ENCODE measurements around the gene TRMT61A.
A peak's percentile ranks its signal among the peaks of the same experiment; 100 is the strongest.

The TRMT61A gene

DNA sequence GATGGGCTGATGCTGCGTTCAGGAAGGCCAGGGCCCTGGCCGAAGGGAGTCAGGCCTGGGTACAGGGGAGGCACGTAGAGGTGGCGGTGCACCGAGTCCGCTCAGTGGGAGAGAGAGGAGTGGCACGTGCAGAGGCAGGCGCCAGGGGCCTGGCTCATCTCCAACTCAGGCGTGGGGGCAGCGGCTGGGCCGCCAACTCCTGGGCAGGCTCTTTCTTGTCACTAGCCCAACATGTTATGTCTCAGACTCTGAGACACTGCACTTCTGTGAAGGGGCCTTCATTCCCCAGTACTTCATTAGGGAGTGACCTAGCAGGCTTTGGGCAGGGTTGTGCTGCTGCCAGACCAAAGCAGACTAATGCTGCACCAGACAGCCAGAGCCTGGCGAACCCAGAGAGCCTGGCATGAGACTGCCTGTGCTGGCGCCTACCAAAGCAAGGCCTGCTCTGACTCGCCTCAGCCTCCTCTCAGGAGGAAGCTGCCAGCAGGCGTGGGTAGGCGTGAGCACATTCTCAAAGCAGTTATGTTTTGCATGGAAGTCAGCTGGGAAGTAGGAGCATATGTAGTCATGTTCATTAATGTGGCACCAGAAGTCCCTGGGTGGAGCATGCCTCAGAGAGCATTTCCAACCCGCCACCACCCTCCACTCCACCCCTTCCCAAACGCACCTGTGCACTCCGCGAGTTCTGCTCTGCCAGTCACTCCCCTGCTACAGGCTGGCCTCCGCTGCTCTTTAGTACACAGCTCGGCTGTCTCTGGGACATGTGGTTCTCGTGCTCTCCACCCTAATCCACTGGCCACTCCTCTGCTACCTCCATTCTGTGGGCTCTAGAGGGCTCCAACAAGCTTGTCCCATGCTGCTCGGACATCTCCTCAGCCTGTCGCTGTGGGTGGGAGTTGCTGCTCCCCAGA, 16.0 kb upstream of the TRMT61A start:
- no peak for DNase-seq (ENCODE audit: low read depth, low spot score)
- Histone ChIP-seq H3K9ac (ENCODE audit: insufficient read length) (no peak overlapping the region), H3K4me3 (no peak overlapping the region), H3K27ac (peak overlapping the region; percentile 46; the same call in 1 of the 2 replicates), H3K36me3 (ENCODE audit: insufficient read depth, low read length) (peaks cover 19% of the 10 kb centered on the region), H3K9me3 (ENCODE audit: low read depth, low read length) (no peaks in the 10 kb centered on the region)
- no peak for TF ChIP-seq FOXP2 (optimal IDR thresholded peaks at IDR 0.05; ENCODE audit: control extremely low read depth, extremely low read length, insufficient read depth)
- no peak for TF ChIP-seq POLR2AphosphoS5 (IDR thresholded peaks at IDR 0.05; ENCODE audit: borderline replicate concordance, low read depth, low read length)
- no peak for TF ChIP-seq EZH2 (IDR thresholded peaks at IDR 0.05)

DNA sequence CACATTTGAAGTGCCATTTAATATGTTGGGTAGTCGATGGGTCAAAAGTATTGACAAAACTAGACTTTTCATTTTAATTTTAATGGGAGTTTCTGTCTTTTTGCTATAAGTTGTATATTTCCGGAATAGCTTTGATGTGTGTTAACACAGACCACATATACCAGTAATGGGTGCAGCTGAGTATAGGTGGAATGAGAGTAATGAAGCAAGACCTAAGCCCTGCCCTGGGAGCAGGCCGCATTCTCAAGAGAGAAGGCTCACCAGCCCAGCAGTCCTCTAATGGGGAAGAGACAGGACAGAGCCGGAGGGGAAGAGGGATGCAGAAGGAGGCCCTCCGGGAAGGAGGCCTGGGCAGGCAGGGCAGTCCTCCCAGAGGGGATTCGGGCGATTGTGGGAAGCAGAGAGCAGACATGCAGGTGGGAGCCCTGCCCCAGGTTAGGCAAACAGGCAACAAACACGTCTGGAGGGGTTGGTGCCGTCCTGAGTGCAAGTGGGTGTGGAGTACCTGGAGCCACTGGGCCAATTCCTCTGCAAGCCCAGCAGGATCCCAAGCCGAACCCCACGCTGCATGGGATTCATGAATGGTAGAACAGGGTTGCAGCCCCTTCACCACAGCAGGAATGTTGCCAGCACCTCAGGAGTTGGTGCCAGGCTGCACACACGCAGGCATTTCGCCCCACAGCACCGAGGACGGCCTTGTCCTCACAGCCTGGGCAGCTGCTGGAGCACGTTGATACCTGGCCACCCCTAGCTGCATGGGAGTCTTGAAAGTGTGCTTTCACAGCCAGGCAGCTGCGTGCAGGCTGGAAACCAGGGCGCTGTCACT, 14.2 kb upstream of the TRMT61A start:
- TF ChIP-seq FOXP2 (optimal IDR thresholded peaks at IDR 0.05; ENCODE audit: control extremely low read depth, extremely low read length, insufficient read depth) (no peak), EZH2 (IDR thresholded peaks at IDR 0.05) (no peak), POLR2AphosphoS5 (IDR thresholded peaks at IDR 0.05; ENCODE audit: borderline replicate concordance, low read depth, low read length) (no peak; the same call in 1 of the 2 replicates)
- H3K4me3 ChIP-seq, result no peak overlapping the region
- no peak for DNase-seq (ENCODE audit: low read depth, low spot score)

DNA sequence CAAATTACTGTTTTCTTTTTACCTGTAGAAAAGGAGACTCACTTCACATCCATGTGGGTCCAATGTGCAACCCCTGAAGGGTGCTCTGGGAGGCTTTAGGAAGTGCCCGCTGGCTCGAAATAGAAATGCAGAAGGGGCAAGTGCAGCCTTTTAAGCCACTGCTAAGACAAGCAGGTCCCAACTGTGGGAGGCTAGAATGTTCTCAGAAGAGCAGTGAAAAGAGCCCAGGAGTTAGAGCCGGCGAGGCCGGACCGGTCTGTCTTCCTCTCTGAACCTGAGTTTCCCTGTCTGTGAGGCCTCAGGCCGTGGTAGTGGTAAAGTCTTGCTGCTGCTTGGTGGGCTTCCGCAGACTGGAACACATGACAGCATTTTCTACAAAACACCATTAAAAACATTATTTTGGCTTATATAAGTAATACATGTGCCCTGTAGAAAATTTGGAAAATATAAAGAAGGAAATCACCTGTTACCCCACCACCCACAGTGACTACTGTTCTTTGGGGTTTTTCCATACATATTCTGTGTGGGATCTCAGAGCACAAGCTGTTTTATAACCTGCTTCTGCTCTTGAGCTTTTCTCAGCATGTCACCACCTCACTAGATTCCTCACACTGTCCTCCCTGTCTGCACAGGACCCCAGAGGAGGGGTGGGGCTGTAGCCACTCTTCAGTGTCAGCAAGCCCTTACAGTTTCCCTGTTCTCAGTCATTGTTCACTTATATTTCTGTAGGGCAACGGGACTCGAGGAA, 12.4 kb upstream of the TRMT61A start:
- DNase-seq (ENCODE audit: low read depth, low spot score), result no peak
- Histone ChIP-seq H3K9me3 (ENCODE audit: low read depth, low read length) (no peaks in the 10 kb centered on the region), H3K4me3 (no peak overlapping the region), H3K9ac (ENCODE audit: insufficient read length) (no peak overlapping the region), H3K27ac (peak overlapping the region; percentile 72), H3K36me3 (ENCODE audit: insufficient read depth, low read length) (peaks cover 20% of the 10 kb centered on the region)
- TF ChIP-seq POLR2AphosphoS5 (IDR thresholded peaks at IDR 0.05; ENCODE audit: borderline replicate concordance, low read depth, low read length), result no peak
- TF ChIP-seq EZH2 (IDR thresholded peaks at IDR 0.05), result no peak
- no peak for TF ChIP-seq FOXP2 (optimal IDR thresholded peaks at IDR 0.05; ENCODE audit: control extremely low read depth, extremely low read length, insufficient read depth)

More for the DNA sequence above, 14.2 kb upstream of the TRMT61A start:
- Histone ChIP-seq H3K9ac (ENCODE audit: insufficient read length) (no peak overlapping the region), H3K9me3 (ENCODE audit: low read depth, low read length) (no peaks in the 10 kb centered on the region), H3K27ac (no peak overlapping the region), H3K36me3 (ENCODE audit: insufficient read depth, low read length) (peaks cover 20% of the 10 kb centered on the region)

DNA sequence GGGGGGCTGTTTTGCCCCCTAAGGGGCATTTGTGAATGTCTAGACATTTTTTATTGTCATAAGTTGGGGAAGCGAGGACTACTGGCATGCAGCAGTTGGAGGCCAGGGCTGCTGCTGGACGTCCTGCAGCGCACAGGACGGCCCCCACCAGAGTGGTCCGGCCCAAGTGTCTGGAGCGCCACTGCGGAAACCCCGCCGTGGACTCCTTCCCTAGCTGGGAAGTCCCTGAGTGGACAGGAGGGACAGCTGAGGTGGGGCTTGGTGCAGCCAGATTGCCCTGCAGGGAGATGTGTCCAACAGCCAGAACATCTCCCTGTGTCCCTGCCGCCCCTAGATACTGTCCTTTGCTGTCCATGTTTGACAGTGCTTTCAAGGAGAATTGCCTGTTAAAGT, 11.8 kb upstream of the TRMT61A start:
- Histone ChIP-seq H3K9ac (ENCODE audit: insufficient read length) (no peak overlapping the region), H3K4me3 (no peak overlapping the region), H3K36me3 (ENCODE audit: insufficient read depth, low read length) (peaks cover 20% of the 10 kb centered on the region), H3K9me3 (ENCODE audit: low read depth, low read length) (no peaks in the 10 kb centered on the region), H3K27ac (peak overlapping the region; percentile 72; the same call in 1 of the 2 replicates)
- no peak for TF ChIP-seq FOXP2 (optimal IDR thresholded peaks at IDR 0.05; ENCODE audit: control extremely low read depth, extremely low read length, insufficient read depth)
- TF ChIP-seq POLR2AphosphoS5 (IDR thresholded peaks at IDR 0.05; ENCODE audit: borderline replicate concordance, low read depth, low read length), result no peak; the same call in 1 of the 2 replicates
- TF ChIP-seq EZH2 (IDR thresholded peaks at IDR 0.05), result no peak
- DNase-seq (ENCODE audit: low read depth, low spot score), result no peak

DNA sequence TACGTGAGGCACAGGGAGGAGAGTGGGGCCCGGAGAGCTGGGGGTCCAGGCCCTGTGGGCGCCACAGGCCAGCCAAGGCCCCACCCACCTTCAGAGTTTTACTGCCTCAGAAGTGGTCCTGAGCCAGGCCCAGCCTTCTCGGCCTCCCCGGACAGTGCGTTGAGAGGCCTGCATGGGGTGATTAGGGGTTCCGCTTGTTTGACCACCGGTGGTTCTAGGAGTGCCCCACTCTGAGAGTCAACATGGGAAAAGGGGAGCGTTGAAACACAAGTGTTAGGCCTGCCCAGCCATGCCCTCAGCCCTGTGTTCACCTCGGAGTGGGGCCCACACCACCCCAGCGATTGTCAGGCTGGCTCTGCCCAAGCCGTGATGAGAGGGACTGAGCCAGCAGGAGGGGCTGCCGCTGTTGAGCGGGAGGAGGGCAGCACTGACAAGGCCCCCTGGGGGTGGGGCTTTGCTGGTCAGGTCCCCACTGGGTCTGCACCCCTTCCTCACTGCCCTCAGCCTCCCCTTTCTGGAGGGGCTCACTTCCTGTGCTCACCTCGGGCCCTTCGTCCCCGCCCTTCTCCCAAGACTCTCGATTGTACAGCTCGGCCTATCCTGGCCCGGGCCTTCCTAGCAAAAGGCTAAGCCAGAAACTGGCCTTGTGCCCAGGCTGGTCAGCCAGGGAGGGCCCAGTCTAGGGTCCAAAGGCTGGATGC, 11.1 kb upstream of the TRMT61A start:
- DNase-seq (ENCODE audit: low read depth, low spot score), result no peak
- no peak for TF ChIP-seq EZH2 (IDR thresholded peaks at IDR 0.05)
- TF ChIP-seq POLR2AphosphoS5 (IDR thresholded peaks at IDR 0.05; ENCODE audit: borderline replicate concordance, low read depth, low read length), result 0 out of 2 replicates have a peak, but pooled peaks have one; percentile 9
- no peak overlapping the region for H3K4me3 ChIP-seq
- H3K27ac ChIP-seq, result no peak overlapping the region
- no peak overlapping the region for H3K9ac ChIP-seq (ENCODE audit: insufficient read length)
- H3K9me3 ChIP-seq (ENCODE audit: low read depth, low read length), result no peaks in the 10 kb centered on the region
- H3K36me3 ChIP-seq (ENCODE audit: insufficient read depth, low read length), result peaks cover 20% of the 10 kb centered on the region

DNA sequence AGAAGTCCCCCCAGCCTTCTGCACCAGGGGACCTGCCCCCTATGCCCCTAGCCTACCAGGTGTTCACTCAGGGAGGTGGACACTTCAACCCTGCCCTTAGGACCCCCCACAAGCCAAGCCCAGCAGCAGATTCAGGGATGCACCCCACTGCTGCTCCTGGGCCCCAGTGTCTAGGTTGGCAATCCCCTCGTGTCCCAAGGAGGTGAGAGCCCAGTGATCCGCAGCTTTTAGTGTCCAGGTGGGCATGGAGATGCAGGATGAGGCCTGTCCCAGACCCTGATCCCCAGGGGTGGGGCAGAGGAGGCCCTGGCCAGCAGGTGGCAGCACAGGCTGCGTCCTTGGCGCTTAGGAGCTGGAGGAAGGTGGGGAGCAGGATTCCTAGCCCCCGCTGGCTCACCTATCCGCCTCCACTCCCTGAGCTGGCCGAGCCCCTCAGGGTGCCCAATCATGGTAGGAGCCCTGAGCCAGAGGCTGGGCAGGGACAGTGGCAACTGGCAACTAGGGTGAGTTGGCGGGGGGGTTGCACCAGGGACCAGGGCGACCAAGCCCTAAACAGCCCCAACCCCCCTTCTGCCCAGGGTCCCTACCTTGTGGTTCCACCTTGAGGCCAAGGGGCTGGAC, 10.5 kb upstream of the TRMT61A start:
- peaks cover 20% of the 10 kb centered on the region for H3K36me3 ChIP-seq (ENCODE audit: insufficient read depth, low read length)
- H3K27ac ChIP-seq, result peak overlapping the region; percentile 48; the same call in 1 of the 2 replicates
- no peak for DNase-seq (ENCODE audit: low read depth, low spot score)
- H3K9ac ChIP-seq (ENCODE audit: insufficient read length), result no peak overlapping the region
- no peak overlapping the region for H3K4me3 ChIP-seq
- TF ChIP-seq POLR2AphosphoS5 (IDR thresholded peaks at IDR 0.05; ENCODE audit: borderline replicate concordance, low read depth, low read length), result no peak
- TF ChIP-seq FOXP2 (optimal IDR thresholded peaks at IDR 0.05; ENCODE audit: control extremely low read depth, extremely low read length, insufficient read depth), result no peak
- TF ChIP-seq EZH2 (IDR thresholded peaks at IDR 0.05), result no peak
- H3K9me3 ChIP-seq (ENCODE audit: low read depth, low read length), result no peaks in the 10 kb centered on the region

Data from SK-N-MC (cell line).